Adrenal gland (tissue), 12 donors: ENCODE data around the gene KLF17. TPM values are rescaled to one million over a fixed set of nuclear protein-coding genes. Genes with fewer than 3 reads are reported as not detected.
"Not testable (repeated sequence)": the region's sequence is repeated elsewhere in the genome, so short reads cannot be mapped to it uniquely, and the experiment has no call there.

Experiments
- DNase-seq, 7 donors: peaks; one replicate each; pipeline ENCODE4 v3.0.0-alpha.2; 2019 to 2020
- H3K27ac ChIP-seq, 5 donors: fragments of 200-600 bp; sonication (generic) in 4 of 5; 1 replicate in 3 of 5; 2 replicates in 2 of 5; pipeline versions ENCODE4 v1.5.1 to v1.8.0; 2016 to 2020; ENCODE audit warnings: mild to moderate bottlenecking in 1 of 5
- H3K27me3 ChIP-seq: fragments of 200-600 bp; 2 replicates; pipeline ENCODE4 v1.8.0; 2021
- H3K36me3 ChIP-seq, 2 donors: fragments of 200-600 bp; replicated peaks in 1 of 2; 1 replicate in 1 of 2; 2 replicates in 1 of 2; pipeline versions ENCODE4 v1.5.1 to v1.8.0; 2018 to 2022
- H3K4me1 ChIP-seq, 2 donors: fragments of 200-600 bp; replicated peaks in 1 of 2; 1 replicate in 1 of 2; 2 replicates in 1 of 2; pipeline versions ENCODE4 v1.5.1 to v1.8.0; 2018 to 2021
- H3K4me3 ChIP-seq, 4 donors: fragments of 200-600 bp; sonication (generic) in 3 of 4; one replicate each; pipeline ENCODE4 v1.5.1; 2016 to 2018
- H3K9me3 ChIP-seq, 3 donors: fragments of 200-600 bp; sonication (generic) in 1 of 3; replicated peaks in 1 of 3; 1 replicate in 2 of 3; 2 replicates in 1 of 3; pipeline versions ENCODE4 v1.5.1 to v1.8.0; 2016 to 2021
- POLR2A ChIP-seq, 2 donors: fragments of 450-650 bp; IDR thresholded peaks; one replicate each; pipeline ENCODE4 v1.6.1; 2017; ENCODE audit warnings: antibody characterized with exemption in 2 of 2, mild to moderate bottlenecking in 2 of 2, moderate library complexity in 1 of 2
- WGBS, 4 donors: extraction: QIAGEN DNeasy Blood & Tissue Kit in 2 of 4; methylation state at CpG; one replicate each; pipeline versions ENCODE4 v1.1.5 to v1.1.7; 2013 to 2017; 5-methylcytosine and 5-hydroxymethylcytosine counted together
- intact Hi-C, 2 donors: fragments of 100-400 bp; cut with DNase I; formaldehyde crosslinking; loops; one replicate each; pipeline versions ENCODE4 v1.14.1 to v1.15.0; 2022 to 2023
- polyA plus RNA-seq, 3 donors: library from polyadenylated mRNA; stranded (reverse); fragments of 200-250 nt in 2 of 3; fragments of 350-450 nt in 1 of 3; fragmentation: Illumina TruSeq in 1 of 3; extraction: RNeasy Lipid Tissue Mini Kit (QIAGEN cat#74804) in 1 of 3; gene quantifications; one replicate each; pipeline ENCODE4 v1.2.3, GENCODE V29; 2013 to 2014
- total RNA-seq, 9 donors: library from RNA; depleted of rRNA in 4 of 9; stranded (reverse); fragments of >200 nt in 4 of 9; fragments of 120-200 nt in 1 of 9; fragmentation: NEBNext Ultra II Directional in 1 of 9; extraction: Animal tissue kit (Norgen Biotek cat#: 25700) in 1 of 9; gene quantifications; one replicate each; pipeline versions ENCODE4 v1.1.0 to v1.2.4, GENCODE V29; 2013 to 2023
- TF ChIP-seq, protein P1 (sequence below), 6 experiments: fragments of 450-650 bp in 4 of 6; fragments of 200-600 bp in 2 of 6; sonication (generic) in 1 of 6; IDR thresholded peaks; 1 replicate in 5 of 6; 2 replicates in 1 of 6; pipeline versions ENCODE4 v1.5.1 to v1.8.0; 2016 to 2021; ENCODE audit warnings: antibody characterized with exemption in 6 of 6, mild to moderate bottlenecking in 2 of 6, moderate library complexity in 1 of 6
- donor health status: healthy with polysubstance abuse.
- donor health status: Bipolar disorder and iron deficiency.
- donor health status: DM: yes; HTN: yes; CAD: no.
- donor health status: DM: no; HTN: no; CAD: no.
- donor health status: DM: no; HTN: no; CAD: no.
- donor health status: DM: yes; HTN: yes; CAD: no.

The KLF17 gene
- total and polyA plus RNA-seq, 12 donors: 0.14 to 4.6 (median 0.78) TPM; not detected in 1

DNA sequence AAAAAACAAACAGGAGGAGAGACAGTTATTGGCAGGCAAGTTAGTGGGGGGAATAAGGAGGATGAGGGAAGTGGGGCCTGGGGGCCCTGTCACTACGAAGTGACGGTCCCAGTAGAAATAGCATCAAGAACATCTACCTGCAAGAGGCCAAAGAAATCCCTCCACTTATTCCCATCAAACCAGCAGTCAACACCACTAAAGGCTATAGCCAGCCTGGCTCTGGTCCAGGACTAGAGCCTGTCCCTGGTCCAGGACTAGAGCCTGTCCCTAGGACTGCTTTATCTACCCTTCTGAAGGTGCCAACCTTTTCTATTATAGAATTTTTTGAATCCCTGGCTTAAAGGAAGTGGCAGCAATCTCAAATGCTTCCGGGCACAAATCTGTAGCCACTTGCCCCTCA, 19.6 kb downstream of the KLF17 start:
- 83 to 97% (median 87%) methylated on average over 3 of the region's 3 CpGs for WGBS, 4 donors
- no peak for TF ChIP-seq POLR2A (IDR thresholded peaks at IDR 0.05)
- TF ChIP-seq, protein P1, sequence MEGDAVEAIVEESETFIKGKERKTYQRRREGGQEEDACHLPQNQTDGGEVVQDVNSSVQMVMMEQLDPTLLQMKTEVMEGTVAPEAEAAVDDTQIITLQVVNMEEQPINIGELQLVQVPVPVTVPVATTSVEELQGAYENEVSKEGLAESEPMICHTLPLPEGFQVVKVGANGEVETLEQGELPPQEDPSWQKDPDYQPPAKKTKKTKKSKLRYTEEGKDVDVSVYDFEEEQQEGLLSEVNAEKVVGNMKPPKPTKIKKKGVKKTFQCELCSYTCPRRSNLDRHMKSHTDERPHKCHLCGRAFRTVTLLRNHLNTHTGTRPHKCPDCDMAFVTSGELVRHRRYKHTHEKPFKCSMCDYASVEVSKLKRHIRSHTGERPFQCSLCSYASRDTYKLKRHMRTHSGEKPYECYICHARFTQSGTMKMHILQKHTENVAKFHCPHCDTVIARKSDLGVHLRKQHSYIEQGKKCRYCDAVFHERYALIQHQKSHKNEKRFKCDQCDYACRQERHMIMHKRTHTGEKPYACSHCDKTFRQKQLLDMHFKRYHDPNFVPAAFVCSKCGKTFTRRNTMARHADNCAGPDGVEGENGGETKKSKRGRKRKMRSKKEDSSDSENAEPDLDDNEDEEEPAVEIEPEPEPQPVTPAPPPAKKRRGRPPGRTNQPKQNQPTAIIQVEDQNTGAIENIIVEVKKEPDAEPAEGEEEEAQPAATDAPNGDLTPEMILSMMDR (IDR thresholded peaks at IDR 0.05): no peak
- intact Hi-C loops: no loop called here
- peak in 1 of 7 donors; percentile 9 for DNase-seq
- H3K4me3 ChIP-seq: no peak overlapping the region
- no peaks in the 10 kb centered on the region for H3K36me3 ChIP-seq
- no peaks in the 10 kb centered on the region for H3K9me3 ChIP-seq
- H3K4me1 ChIP-seq: no peaks in the 10 kb centered on the region
- H3K27ac ChIP-seq: no peak overlapping the region
- no peaks in the 10 kb centered on the region for H3K27me3 ChIP-seq

DNA sequence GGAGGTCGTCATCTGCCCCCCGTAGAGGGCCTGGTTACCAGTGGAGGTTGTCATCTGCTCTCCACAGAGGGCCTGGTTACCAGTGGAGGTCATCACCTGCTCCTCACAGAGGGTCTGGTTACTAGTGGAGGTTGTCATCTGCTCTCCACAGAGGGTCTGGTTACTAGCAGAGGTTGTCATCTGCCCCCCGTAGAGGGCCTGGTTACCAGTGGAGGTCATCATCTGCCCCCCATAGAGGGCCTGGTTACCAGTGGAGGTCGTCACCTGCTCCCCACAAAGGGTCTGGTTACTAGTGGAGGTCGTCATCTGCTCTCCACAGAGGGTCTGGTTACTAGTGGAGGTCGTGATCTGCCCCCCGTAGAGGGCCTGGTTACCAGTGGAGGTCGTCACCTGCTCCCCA, 20.9 kb downstream of the KLF17 start:
- H3K27me3 ChIP-seq, DNase-seq, intact Hi-C loops, H3K9me3 ChIP-seq, H3K27ac ChIP-seq, H3K4me1 ChIP-seq, H3K4me3 ChIP-seq, H3K36me3 ChIP-seq: not testable (repeated sequence)
- WGBS, 4 donors: 85 to 98% (median 90%) methylated on average over 5 to 8 of the region's 8 CpGs

- no peak within 1 kb of the TSS for H3K4me3 ChIP-seq
- intact Hi-C loops: no loop called here
- DNase-seq: no peak
- WGBS, 4 donors: 71 to 100% (median 97%) methylated on average over 1 of the region's 1 CpG
- TF ChIP-seq POLR2A (IDR thresholded peaks at IDR 0.05): no peak
- TF ChIP-seq, protein P1 (IDR thresholded peaks at IDR 0.05): no peak
- no peak within 1 kb of the TSS for H3K27ac ChIP-seq
- no peaks in the 10 kb centered on the region for H3K27me3 ChIP-seq
- H3K9me3 ChIP-seq: no peaks in the 10 kb centered on the region
- no peaks in the 10 kb centered on the region for H3K36me3 ChIP-seq
- H3K4me1 ChIP-seq: no peaks in the 10 kb centered on the region
These were observed 22.9 kb downstream of the KLF17 start, which contains the start of gene KLF18 for GRCh38 chr1:44141531-44141930. Gene KLF18 (minus strand): TSS chr1:44141631. CDS start chr1:44141631, 0 bp downstream.

- 89 to 98% (median 92%) methylated on average over 2 of the region's 2 CpGs for WGBS, 4 donors
- no peaks in the 10 kb centered on the region for H3K27me3 ChIP-seq
- H3K4me1 ChIP-seq: no peaks in the 10 kb centered on the region
- no peak overlapping the region for H3K4me3 ChIP-seq
- H3K36me3 ChIP-seq: no peaks in the 10 kb centered on the region
- no peak overlapping the region for H3K27ac ChIP-seq
- DNase-seq: no peak
- TF ChIP-seq POLR2A (IDR thresholded peaks at IDR 0.05): no peak
- TF ChIP-seq, protein P1 (IDR thresholded peaks at IDR 0.05): no peak
- intact Hi-C loops: no loop called here
- H3K9me3 ChIP-seq: no peaks in the 10 kb centered on the region
These were observed 26.5 kb downstream of the KLF17 start for GRCh38 chr1:44144962-44145756.
